Breast epithelium (tissue), 4 donors: ENCODE results near the gene ENDOD1. TPM values are rescaled to one million over a fixed set of nuclear protein-coding genes. Genes with fewer than 3 reads are reported as not detected.
A peak's percentile ranks its signal among the peaks of the same experiment; 100 is the strongest.

Experiments
- DNase-seq, 2 donors: peaks; one replicate each; pipeline ENCODE4 v3.0.0-alpha.2; 2019; ENCODE audit warnings: low spot score in 2 of 2
- H3K27ac ChIP-seq, 2 donors: fragments of 200-600 bp; sonication (generic) in 1 of 2; one replicate each; pipeline ENCODE4 v1.5.1; 2016 to 2019; ENCODE audit warnings: mild to moderate bottlenecking in 1 of 2
- H3K27me3 ChIP-seq, 2 donors: fragments of 200-600 bp; sonication (generic) in 1 of 2; one replicate each; pipeline versions ENCODE4 v1.5.1 to v1.6.0; 2017 to 2019; ENCODE audit warnings: control low read depth in 1 of 2, mild to moderate bottlenecking in 1 of 2
- H3K36me3 ChIP-seq: fragments of 200-600 bp; one replicate; pipeline ENCODE4 v1.5.1; 2019
- H3K4me1 ChIP-seq, 2 donors: fragments of 200-600 bp; sonication (generic); one replicate each; pipeline ENCODE4 v1.5.1; 2016 to 2019; ENCODE audit warnings: control low read depth in 1 of 2
- H3K4me3 ChIP-seq, 3 donors: fragments of 200-600 bp; sonication (generic); 1 replicate in 2 of 3; 2 replicates in 1 of 3; pipeline ENCODE4 v1.5.1; 2016 to 2019; ENCODE audit warnings: mild to moderate bottlenecking in 3 of 3, moderate library complexity in 2 of 3
- H3K9me3 ChIP-seq, 2 donors: fragments of 200-600 bp; sonication (generic) in 1 of 2; one replicate each; pipeline ENCODE4 v1.5.1; 2016 to 2019; ENCODE audit warnings: control low read depth in 1 of 2
- CTCF ChIP-seq, 3 donors: fragments of 450-650 bp; IDR thresholded peaks; one replicate each; pipeline ENCODE4 v1.5.1; 2016 to 2017; ENCODE audit warnings: antibody characterized with exemption in 3 of 3, mild to moderate bottlenecking in 3 of 3, moderate library complexity in 3 of 3
- POLR2A ChIP-seq: fragments of 450-650 bp; IDR thresholded peaks from one replicate; pipeline ENCODE4 v1.6.1; 2016; ENCODE audit warnings: antibody characterized with exemption, mild to moderate bottlenecking, moderate library complexity
- POLR2AphosphoS5 ChIP-seq, 3 donors: sonication (generic); formaldehyde crosslinking; IDR thresholded peaks; one replicate each; pipeline ENCODE4 v1.6.1; 2017; ENCODE audit warnings: antibody characterized with exemption in 3 of 3
- intact Hi-C: fragments of 100-400 bp; cut with DNase I; formaldehyde crosslinking; loops from one replicate; pipeline ENCODE4 v1.15.1; 2023; ENCODE audit warnings: low total_unique reads
- total RNA-seq, 3 donors: library from RNA; depleted of rRNA; stranded (reverse); fragments of >200 nt; gene quantifications; one replicate each; pipeline ENCODE4 v1.1.0, GENCODE V29; 2016

The ENDOD1 gene
- total RNA-seq, 3 donors from 2014 or later: 19.7 to 49.8 (median 48.7) TPM

- TF ChIP-seq CTCF (IDR thresholded peaks at IDR 0.05): no peak
- TF ChIP-seq POLR2AphosphoS5 (IDR thresholded peaks at IDR 0.05): peak; percentile 67 to 91 (median 86)
- TF ChIP-seq POLR2A: peak; percentile 91
- peaks cover 0 to 3% of the 10 kb centered on the region in 2 donors for H3K4me1 ChIP-seq
- no peaks in the 10 kb centered on the region for H3K9me3 ChIP-seq
- DNase-seq: peak; percentile 78 to 88
- intact Hi-C loops: loop anchor here (2.0 kb wide), 1 partner anchor 82 kb away; no protein-coding TSS in a partner anchor
- H3K27ac ChIP-seq: peak overlapping the region; percentile 98 to 99
- H3K36me3 ChIP-seq: no peaks in the 10 kb centered on the region
- peak overlapping the region; percentile 88 to 92 (median 89) for H3K4me3 ChIP-seq
- H3K27me3 ChIP-seq: no peaks in the 10 kb centered on the region
These were observed 21.1 kb upstream of the ENDOD1 start for GRCh38 chr11:95068549-95068948.

GRCh38 chr11:95070471-95070870, 19.2 kb upstream of the ENDOD1 start:
- Histone ChIP-seq H3K36me3 (no peaks in the 10 kb centered on the region), H3K4me3 (no peak overlapping the region), H3K27ac (no peak overlapping the region), H3K4me1 (peaks cover 0 to 11% of the 10 kb centered on the region in 2 donors), H3K27me3 (no peaks in the 10 kb centered on the region), H3K9me3 (no peaks in the 10 kb centered on the region)
- no peak for DNase-seq
- TF ChIP-seq POLR2A: no peak
- no peak for TF ChIP-seq CTCF (IDR thresholded peaks at IDR 0.05)
- no peak for TF ChIP-seq POLR2AphosphoS5 (IDR thresholded peaks at IDR 0.05)
- intact Hi-C loops: no loop called here

GRCh38 chr11:95072948-95073347, 16.7 kb upstream of the ENDOD1 start:
- Histone ChIP-seq H3K9me3 (no peaks in the 10 kb centered on the region), H3K4me3 (no peak overlapping the region), H3K27ac (no peak overlapping the region), H3K27me3 (no peaks in the 10 kb centered on the region), H3K36me3 (no peaks in the 10 kb centered on the region), H3K4me1 (peaks cover 0 to 7% of the 10 kb centered on the region in 2 donors)
- TF ChIP-seq CTCF (IDR thresholded peaks at IDR 0.05): no peak
- no peak for TF ChIP-seq POLR2A
- no peak for TF ChIP-seq POLR2AphosphoS5 (IDR thresholded peaks at IDR 0.05)
- intact Hi-C loops: no loop called here
- DNase-seq: no peak

GRCh38 chr11:95074792-95075563, 14.7 kb upstream of the ENDOD1 start:
- peak in 1 of 2 donors; percentile 47 for DNase-seq
- Histone ChIP-seq H3K36me3 (no peaks in the 10 kb centered on the region), H3K27ac (peak overlapping the region; percentile 81 to 88)

More at GRCh38 chr11:95074792-95075563, 14.7 kb upstream of the ENDOD1 start:
- Histone ChIP-seq H3K27me3 (no peaks in the 10 kb centered on the region), H3K4me1 (peaks cover 0 to 7% of the 10 kb centered on the region in 2 donors), H3K9me3 (no peaks in the 10 kb centered on the region), H3K4me3 (no peak overlapping the region)
- intact Hi-C loops: loop anchor here (1.0 kb wide), 1 partner anchor 34 kb away; no protein-coding TSS in a partner anchor
- TF ChIP-seq POLR2AphosphoS5 (IDR thresholded peaks at IDR 0.05) (no peak), POLR2A (no peak), CTCF (IDR thresholded peaks at IDR 0.05) (no peak)
